CD14-positive monocyte (primary cell): ENCODE measurements around the gene DAPK1. TPM values are rescaled to one million over a fixed set of nuclear protein-coding genes. Genes with fewer than 3 reads are reported as not detected.
A peak's percentile ranks its signal among the peaks of the same experiment; 100 is the strongest.

ENCODE experiments used
- DNase-seq, 3 donors: peaks; one replicate each; pipeline ENCODE4 v3.0.0-alpha.2; 2011 to 2022
- H2AFZ ChIP-seq: 2 replicates; pipeline ENCODE4 v1.6.0; 2012; ENCODE audit warnings: mild to moderate bottlenecking, low read depth, low read length, inconsistent platforms; ENCODE audit not compliant: insufficient read depth, poor library complexity, severe bottlenecking
- H3K27ac ChIP-seq, 2 donors: 1 replicate in 1 of 2; 2 replicates in 1 of 2; pipeline ENCODE4 v1.5.1; 2012 to 2013; ENCODE audit warnings: low read length in 2 of 2, control low read depth in 1 of 2, inconsistent platforms in 1 of 2, low read depth in 1 of 2, mild to moderate bottlenecking in 1 of 2
- H3K27me3 ChIP-seq, 2 donors: one replicate each; pipeline versions ENCODE4 v1.6.0 to v1.6.1; 2011 to 2013; ENCODE audit warnings: low read length in 2 of 2; ENCODE audit not compliant: control insufficient read depth in 2 of 2, insufficient read depth in 2 of 2
- H3K36me3 ChIP-seq, 2 donors: replicated peaks in 1 of 2; 1 replicate in 1 of 2; 2 replicates in 1 of 2; pipeline versions ENCODE4 v1.5.1 to v1.6.1; 2012 to 2013; ENCODE audit warnings: low read length in 2 of 2, control low read depth in 1 of 2, inconsistent platforms in 1 of 2, mild to moderate bottlenecking in 1 of 2; ENCODE audit not compliant: insufficient read depth in 2 of 2, control insufficient read depth in 1 of 2
- H3K4me1 ChIP-seq, 2 donors: 1 replicate in 1 of 2; 2 replicates in 1 of 2; pipeline versions ENCODE4 v1.5.1 to v1.6.1; 2012 to 2013; ENCODE audit warnings: low read length in 2 of 2, control low read depth in 1 of 2, inconsistent platforms in 1 of 2, mild to moderate bottlenecking in 1 of 2, moderate library complexity in 1 of 2; ENCODE audit not compliant: insufficient read depth in 2 of 2, control insufficient read depth in 1 of 2
- H3K4me2 ChIP-seq: replicated peaks from 2 replicates; pipeline ENCODE3; 2012; ENCODE audit warnings: low read length, moderate library complexity, mild to moderate bottlenecking; ENCODE audit not compliant: poor library complexity, severe bottlenecking; ENCODE audit errors: extremely low read depth
- H3K4me3 ChIP-seq, 3 experiments: fragments of 200-600 bp in 1 of 3; sonication (generic) in 1 of 3; replicated peaks in 1 of 3; 1 replicate in 2 of 3; 2 replicates in 1 of 3; pipeline ENCODE4 v1.5.1; 2011 to 2013; ENCODE audit warnings: low read length in 3 of 3, mild to moderate bottlenecking in 3 of 3, control low read depth in 2 of 3, low read depth in 2 of 3, inconsistent platforms in 1 of 3, moderate library complexity in 1 of 3
- H3K79me2 ChIP-seq: 2 replicates; pipeline ENCODE4 v1.6.0; 2012; ENCODE audit warnings: mild to moderate bottlenecking, control low read depth, inconsistent platforms, low read length, moderate library complexity; ENCODE audit not compliant: insufficient read depth
- H3K9ac ChIP-seq: 2 replicates; pipeline ENCODE4 v1.6.0; 2017; ENCODE audit warnings: low read length, mild to moderate bottlenecking; ENCODE audit not compliant: insufficient read depth, poor library complexity, severe bottlenecking
- H3K9me3 ChIP-seq, 2 donors: replicated peaks in 1 of 2; 1 replicate in 1 of 2; 2 replicates in 1 of 2; pipeline versions ENCODE4 v1.5.1 to v1.6.1; 2012 to 2013; ENCODE audit warnings: low read length in 2 of 2, control low read depth in 1 of 2; ENCODE audit not compliant: control insufficient read depth in 1 of 2, insufficient read depth in 1 of 2
- H4K20me1 ChIP-seq: 2 replicates; pipeline ENCODE4 v1.6.0; 2012; ENCODE audit warnings: mild to moderate bottlenecking, low read length, control low read depth, moderate library complexity; ENCODE audit not compliant: insufficient read depth
- H3K27ac Mint-ChIP-seq, 7 donors: one replicate each; pipeline ENCODE4 v1.8.0; 2020; ENCODE audit warnings: mild to moderate bottlenecking in 7 of 7, mixed read lengths in 7 of 7, moderate library complexity in 6 of 7, inconsistent platforms in 2 of 7
- H3K27me3 Mint-ChIP-seq, 3 donors: one replicate each; pipeline ENCODE4 v1.8.0; 2021 to 2022; ENCODE audit warnings: low read depth in 3 of 3, mild to moderate bottlenecking in 3 of 3, mixed read lengths in 3 of 3, moderate library complexity in 3 of 3, inconsistent platforms in 1 of 3
- H3K36me3 Mint-ChIP-seq, 2 donors: one replicate each; pipeline ENCODE4 v1.8.0; 2020; ENCODE audit warnings: mixed read lengths in 2 of 2, inconsistent platforms in 1 of 2, mild to moderate bottlenecking in 1 of 2
- H3K4me1 Mint-ChIP-seq: one replicate; pipeline ENCODE4 v1.8.0; 2020; ENCODE audit warnings: mild to moderate bottlenecking, mixed read lengths
- H3K4me3 Mint-ChIP-seq, 2 donors: one replicate each; pipeline ENCODE4 v1.8.0; 2020; ENCODE audit warnings: mild to moderate bottlenecking in 2 of 2, mixed read lengths in 2 of 2, moderate library complexity in 1 of 2
- H3K9me3 Mint-ChIP-seq, 7 donors: one replicate each; pipeline ENCODE4 v1.8.0; 2020 to 2022; ENCODE audit warnings: mixed read lengths in 7 of 7, mild to moderate bottlenecking in 6 of 7, moderate library complexity in 6 of 7, inconsistent platforms in 2 of 7
- WGBS: methylation state at CpG from one replicate; pipeline ENCODE4 v1.1.5; 2013; ENCODE audit warnings: missing lambda C conversion rate; ENCODE audit not compliant: insufficient coverage; 5-methylcytosine and 5-hydroxymethylcytosine counted together
- intact Hi-C, 2 donors: fragments of 100-400 bp; cut with micrococcal nuclease; formaldehyde crosslinking; loops; one replicate each; pipeline versions ENCODE4 v1.15.0 to v1.15.1; 2023
- polyA plus RNA-seq, 3 donors: library from polyadenylated mRNA; depleted of rRNA in 1 of 3; unstranded in 2 of 3; stranded (reverse) in 1 of 3; fragments of 300-500 nt in 2 of 3; fragments of >200 nt in 1 of 3; fragmentation: Illumina TruSeq in 2 of 3; gene quantifications; 1 replicate in 2 of 3; 2 replicates in 1 of 3; pipeline ENCODE4 v1.2.3, GENCODE V29; 2012 to 2021
- TF ChIP-seq, protein P1 (sequence below): fragments of 200-600 bp; IDR thresholded peaks from one replicate; pipeline ENCODE4 v1.8.0; 2022; ENCODE audit warnings: antibody characterized with exemption, mild to moderate bottlenecking

DAPK1 gene
- polyA plus RNA-seq, 3 donors = 24.1 to 102 (median 44.4) TPM

DNA sequence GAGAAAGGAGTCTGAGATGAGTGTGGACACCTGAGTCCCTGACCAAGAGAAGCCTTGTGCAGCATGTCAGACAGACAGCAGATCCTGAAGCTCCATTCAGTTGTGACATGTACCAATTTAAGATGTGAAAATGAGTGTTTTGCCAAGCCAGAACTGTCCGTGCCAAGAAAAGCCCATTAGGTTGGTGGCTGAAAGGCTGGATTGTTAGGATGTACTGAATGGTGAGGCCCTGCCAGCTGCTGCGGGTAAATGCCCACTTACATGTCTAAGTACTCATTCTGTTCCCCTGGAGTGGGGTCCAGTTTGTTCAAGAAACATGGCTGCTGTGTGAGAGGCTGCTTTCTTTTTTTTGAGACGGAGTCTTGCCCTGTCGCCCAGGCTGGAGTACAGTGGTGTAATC is 14.6 kb downstream of the DAPK1 start:
- peaks cover 13% of the 10 kb centered on the region for H3K79me2 ChIP-seq
- Mint-ChIP-seq H3K9me3 (peaks cover 0 to 3% (median 0%) of the 10 kb centered on the region in 7 donors), H3K4me1 (peaks cover 77% of the 10 kb centered on the region), H3K4me3 (no peak overlapping the region), H3K27ac (no peak overlapping the region), H3K36me3 (peaks cover 59 to 66% of the 10 kb centered on the region in 2 donors), H3K27me3 (peaks cover 0 to 6% (median 2%) of the 10 kb centered on the region in 3 donors)
- TF ChIP-seq, protein P1, sequence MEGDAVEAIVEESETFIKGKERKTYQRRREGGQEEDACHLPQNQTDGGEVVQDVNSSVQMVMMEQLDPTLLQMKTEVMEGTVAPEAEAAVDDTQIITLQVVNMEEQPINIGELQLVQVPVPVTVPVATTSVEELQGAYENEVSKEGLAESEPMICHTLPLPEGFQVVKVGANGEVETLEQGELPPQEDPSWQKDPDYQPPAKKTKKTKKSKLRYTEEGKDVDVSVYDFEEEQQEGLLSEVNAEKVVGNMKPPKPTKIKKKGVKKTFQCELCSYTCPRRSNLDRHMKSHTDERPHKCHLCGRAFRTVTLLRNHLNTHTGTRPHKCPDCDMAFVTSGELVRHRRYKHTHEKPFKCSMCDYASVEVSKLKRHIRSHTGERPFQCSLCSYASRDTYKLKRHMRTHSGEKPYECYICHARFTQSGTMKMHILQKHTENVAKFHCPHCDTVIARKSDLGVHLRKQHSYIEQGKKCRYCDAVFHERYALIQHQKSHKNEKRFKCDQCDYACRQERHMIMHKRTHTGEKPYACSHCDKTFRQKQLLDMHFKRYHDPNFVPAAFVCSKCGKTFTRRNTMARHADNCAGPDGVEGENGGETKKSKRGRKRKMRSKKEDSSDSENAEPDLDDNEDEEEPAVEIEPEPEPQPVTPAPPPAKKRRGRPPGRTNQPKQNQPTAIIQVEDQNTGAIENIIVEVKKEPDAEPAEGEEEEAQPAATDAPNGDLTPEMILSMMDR = no peak
- H3K4me1 ChIP-seq = peaks cover 69 to 71% of the 10 kb centered on the region in 2 donors
- H3K4me2 ChIP-seq = no peak overlapping the region
- H3K27ac ChIP-seq = no peak overlapping the region
- H3K27me3 ChIP-seq = no peaks in the 10 kb centered on the region
- no peak overlapping the region for H3K9ac ChIP-seq
- no peaks in the 10 kb centered on the region for H3K9me3 ChIP-seq
- H3K4me3 ChIP-seq = no peak overlapping the region
- H4K20me1 ChIP-seq = peaks cover 16% of the 10 kb centered on the region
- H2AFZ ChIP-seq = no peak overlapping the region
- peaks cover 13 to 36% of the 10 kb centered on the region in 2 donors for H3K36me3 ChIP-seq
- DNase-seq = no peak
- intact Hi-C loops = loop anchor here in 1 of 2 donors (5.0 kb wide), 1 partner anchor 100 kb away; no protein-coding TSS in a partner anchor
- 90% methylated on average over 3 of the region's 4 CpGs for WGBS

DNA sequence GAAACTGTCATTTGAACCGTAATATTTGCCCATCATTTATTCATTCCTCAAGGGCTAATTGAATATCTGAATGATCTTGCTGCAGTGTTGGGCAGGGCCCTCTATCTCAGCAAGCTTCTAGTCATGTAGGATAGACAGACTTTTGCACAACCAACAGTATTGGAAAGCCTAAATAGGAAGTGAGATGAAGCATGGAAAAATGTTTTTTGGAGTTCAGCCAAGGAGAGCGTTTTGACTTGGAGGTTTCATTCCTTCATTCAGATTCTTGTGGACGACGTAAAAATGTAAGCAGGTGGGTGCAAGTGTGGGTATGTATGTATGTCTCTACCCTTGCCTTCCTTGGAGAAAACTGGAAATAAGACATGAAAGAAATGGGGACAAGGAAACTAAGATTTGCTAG is 15.5 kb downstream of the DAPK1 start:
- H3K27ac Mint-ChIP-seq = peak overlapping the region in 4 of 7 donors; percentile 39 to 98 (median 66)
- no peak overlapping the region for H3K4me2 ChIP-seq

More for the DNA sequence above, 15.5 kb downstream of the DAPK1 start:
- no peak for DNase-seq
- H3K36me3 Mint-ChIP-seq = peaks cover 56 to 58% of the 10 kb centered on the region in 2 donors
- Histone ChIP-seq H3K4me1 (peaks cover 77 to 80% of the 10 kb centered on the region in 2 donors), H2AFZ (no peak overlapping the region), H3K36me3 (peaks cover 8 to 29% of the 10 kb centered on the region in 2 donors), H3K27me3 (no peaks in the 10 kb centered on the region), H3K4me3 (no peak overlapping the region), H3K9me3 (no peaks in the 10 kb centered on the region), H3K9ac (no peak overlapping the region), H4K20me1 (peaks cover 16% of the 10 kb centered on the region), H3K27ac (no peak overlapping the region), H3K79me2 (peaks cover 19% of the 10 kb centered on the region)
- intact Hi-C loops = loop anchor here in 1 of 2 donors (5.0 kb wide), 1 partner anchor 99 kb away; no protein-coding TSS in a partner anchor
- H3K27me3 Mint-ChIP-seq = peaks cover 0 to 6% (median 2%) of the 10 kb centered on the region in 3 donors
- TF ChIP-seq, protein P1 = no peak
- H3K4me3 Mint-ChIP-seq = peak overlapping the region in 1 of 2 donors; percentile 8
- peaks cover 0 to 3% (median 0%) of the 10 kb centered on the region in 7 donors for H3K9me3 Mint-ChIP-seq
- peaks cover 85% of the 10 kb centered on the region for H3K4me1 Mint-ChIP-seq
- 0% methylated on average over 1 of the region's 4 CpGs for WGBS
